ENCODE measurements around the gene WDFY3.

- no peak for TF ChIP-seq CTCF (IDR thresholded peaks at IDR 0.05)
- no peak for TF ChIP-seq POLR2A (IDR thresholded peaks at IDR 0.05)
These were observed 27.8 kb upstream of the WDFY3 start for GRCh38 chr4:84994280-84994679.

Data from testis (tissue), 2 donors.